Fibroblast of mammary gland (primary cell): ENCODE data around the gene FSIP1.

Experiments used
- DNase-seq: peaks from one replicate; pipeline ENCODE4 v3.0.0-alpha.2; 2010; ENCODE audit warnings: low read depth
- H3K4me3 ChIP-seq: 2 replicates; pipeline ENCODE4 v1.5.1; 2011; ENCODE audit warnings: low read depth, mild to moderate bottlenecking, low read length, moderate library complexity; ENCODE audit not compliant: control insufficient read depth
- TF ChIP-seq, protein P1 (sequence below): conservative IDR thresholded peaks from 2 replicates; pipeline ENCODE4 v1.5.1; 2011; ENCODE audit warnings: low read depth, low read length, inconsistent platforms; ENCODE audit not compliant: control insufficient read depth, insufficient read depth

The FSIP1 gene

DNA sequence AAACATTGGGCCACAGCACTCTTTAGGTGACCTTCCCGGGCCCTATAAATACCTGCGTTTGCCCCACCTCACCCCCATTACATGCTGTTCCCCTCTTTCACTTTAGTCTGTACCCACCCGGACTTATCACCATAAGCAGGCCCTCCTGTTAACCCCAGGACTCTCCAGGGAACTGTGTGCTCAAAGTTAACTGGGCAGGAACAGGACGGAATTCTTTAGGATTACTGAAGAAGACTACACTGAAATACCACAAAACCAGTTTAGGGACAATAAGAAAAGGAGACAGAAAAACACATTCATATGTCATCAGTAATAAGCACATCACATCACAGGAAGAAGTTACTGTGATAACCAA is 45.5 kb downstream of the FSIP1 start:
- TF ChIP-seq, protein P1, sequence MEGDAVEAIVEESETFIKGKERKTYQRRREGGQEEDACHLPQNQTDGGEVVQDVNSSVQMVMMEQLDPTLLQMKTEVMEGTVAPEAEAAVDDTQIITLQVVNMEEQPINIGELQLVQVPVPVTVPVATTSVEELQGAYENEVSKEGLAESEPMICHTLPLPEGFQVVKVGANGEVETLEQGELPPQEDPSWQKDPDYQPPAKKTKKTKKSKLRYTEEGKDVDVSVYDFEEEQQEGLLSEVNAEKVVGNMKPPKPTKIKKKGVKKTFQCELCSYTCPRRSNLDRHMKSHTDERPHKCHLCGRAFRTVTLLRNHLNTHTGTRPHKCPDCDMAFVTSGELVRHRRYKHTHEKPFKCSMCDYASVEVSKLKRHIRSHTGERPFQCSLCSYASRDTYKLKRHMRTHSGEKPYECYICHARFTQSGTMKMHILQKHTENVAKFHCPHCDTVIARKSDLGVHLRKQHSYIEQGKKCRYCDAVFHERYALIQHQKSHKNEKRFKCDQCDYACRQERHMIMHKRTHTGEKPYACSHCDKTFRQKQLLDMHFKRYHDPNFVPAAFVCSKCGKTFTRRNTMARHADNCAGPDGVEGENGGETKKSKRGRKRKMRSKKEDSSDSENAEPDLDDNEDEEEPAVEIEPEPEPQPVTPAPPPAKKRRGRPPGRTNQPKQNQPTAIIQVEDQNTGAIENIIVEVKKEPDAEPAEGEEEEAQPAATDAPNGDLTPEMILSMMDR: no peak
- no peak overlapping the region for H3K4me3 ChIP-seq
- no peak for DNase-seq

- DNase-seq: no peak
- TF ChIP-seq, protein P1: no peak
- H3K4me3 ChIP-seq: no peak overlapping the region
Measured at GRCh38 chr15:39736412-39737195, 46.0 kb downstream of the FSIP1 start.

GRCh38 chr15:39735120-39735717 is 47.4 kb downstream of the FSIP1 start:
- no peak for DNase-seq

DNA sequence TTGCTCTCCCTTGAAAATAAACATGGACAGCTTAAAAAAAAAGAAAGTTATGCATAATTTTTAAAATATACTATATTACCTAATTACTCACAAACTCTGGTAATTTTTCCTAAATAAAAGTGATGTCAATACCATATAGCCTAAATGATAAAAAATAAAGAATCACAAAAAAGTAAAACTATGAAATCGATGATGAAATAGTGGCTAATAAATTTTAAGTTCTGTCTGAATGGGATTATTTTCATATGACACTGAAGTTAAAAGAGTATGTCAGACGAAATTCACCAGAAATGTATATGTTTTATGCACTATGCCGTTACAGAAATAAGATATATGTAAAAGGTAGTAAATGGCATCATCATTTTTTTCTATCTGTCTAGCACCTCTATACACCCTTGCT is 51.4 kb downstream of the FSIP1 start:
- DNase-seq: no peak
- TF ChIP-seq, protein P1: no peak
- H3K4me3 ChIP-seq: no peak overlapping the region

More at GRCh38 chr15:39735120-39735717, 47.4 kb downstream of the FSIP1 start:
- no peak overlapping the region for H3K4me3 ChIP-seq
- TF ChIP-seq, protein P1: no peak

DNA sequence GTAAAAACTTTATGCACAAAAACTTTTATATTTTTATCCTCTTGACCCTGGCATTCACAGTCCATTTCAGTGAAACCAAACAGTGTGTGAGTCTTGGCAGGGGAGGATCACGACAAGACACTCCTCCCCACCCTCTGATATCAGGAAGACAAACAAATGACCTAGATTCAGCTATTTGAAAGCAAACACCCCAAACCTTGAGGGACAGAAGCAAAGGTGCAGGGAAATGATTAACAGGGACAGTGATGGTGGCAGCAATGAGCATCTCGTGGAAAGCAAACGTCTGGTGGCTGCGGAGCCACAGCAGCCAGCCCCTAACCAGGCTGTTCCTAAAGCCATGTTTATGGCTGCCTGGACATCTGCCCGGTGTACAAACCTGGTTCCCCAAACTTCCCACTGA is 52.1 kb downstream of the FSIP1 start:
- TF ChIP-seq, protein P1: no peak
- H3K4me3 ChIP-seq: no peak overlapping the region
- no peak for DNase-seq

- TF ChIP-seq, protein P1: no peak
- no peak overlapping the region for H3K4me3 ChIP-seq
- DNase-seq: no peak
Measured at GRCh38 chr15:39729500-39729899, 53.1 kb downstream of the FSIP1 start.
